Activated CD4-positive, alpha-beta T cell treated with anti-CD3 and anti-CD28 coated beads for 1 hour (primary cell): ENCODE data around the gene MYOF.
"Not testable (repeated sequence)": the region's sequence is repeated elsewhere in the genome, so short reads cannot be mapped to it uniquely, and the experiment has no call there.

Experiments
- DNase-seq: peaks from one replicate; pipeline ENCODE4 v3.0.0-alpha.2; 2020

Gene MYOF

GRCh38 chr10:93386631-93387369, 95.3 kb downstream of the MYOF start:
- DNase-seq: no peak

- no peak for DNase-seq
Observed at GRCh38 chr10:93385345-93385744, 96.8 kb downstream of the MYOF start.

- DNase-seq: no peak
Observed at GRCh38 chr10:93384006-93384405, 98.1 kb downstream of the MYOF start.

- no peak for DNase-seq
Observed at GRCh38 chr10:93383562-93383981, 98.6 kb downstream of the MYOF start.

GRCh38 chr10:93379731-93380575, 102.2 kb downstream of the MYOF start:
- DNase-seq: no peak

GRCh38 chr10:93378997-93379730, 103.0 kb downstream of the MYOF start:
- no peak for DNase-seq

GRCh38 chr10:93378039-93378438, 104.1 kb downstream of the MYOF start:
- no peak for DNase-seq

- no peak for DNase-seq
Observed at GRCh38 chr10:93376372-93377293, 105.5 kb downstream of the MYOF start.

- DNase-seq: no peak
Observed at GRCh38 chr10:93370961-93371360, 111.2 kb downstream of the MYOF start.

GRCh38 chr10:93369588-93370164, 112.5 kb downstream of the MYOF start:
- DNase-seq: no peak

- DNase-seq: no peak
Observed at GRCh38 chr10:93368210-93368609, 113.9 kb downstream of the MYOF start.

GRCh38 chr10:93367664-93368063, 114.5 kb downstream of the MYOF start:
- no peak for DNase-seq

GRCh38 chr10:93364966-93365365, 117.2 kb downstream of the MYOF start:
- DNase-seq: no peak

- no peak for DNase-seq
Observed at GRCh38 chr10:93363891-93364648, 118.1 kb downstream of the MYOF start.

- not testable (repeated sequence) for DNase-seq
Observed at GRCh38 chr10:93358398-93358797, 123.7 kb downstream of the MYOF start.

GRCh38 chr10:93357680-93358079, 124.5 kb downstream of the MYOF start:
- no peak for DNase-seq

- DNase-seq: no peak
Observed at GRCh38 chr10:93356516-93356915, 125.6 kb downstream of the MYOF start.

- no peak for DNase-seq
Observed at GRCh38 chr10:93352638-93353383, 129.3 kb downstream of the MYOF start.

GRCh38 chr10:93346694-93347093, 135.4 kb downstream of the MYOF start:
- DNase-seq: no peak

- DNase-seq: no peak
Observed at GRCh38 chr10:93346108-93346507, 136.0 kb downstream of the MYOF start.
